ENCODE results near the gene HECTD1.
"Not testable (repeated sequence)": the region's sequence is repeated elsewhere in the genome, so short reads cannot be mapped to it uniquely, and the experiment has no call there.

HECTD1 gene

GRCh38 chr14:31235462-31235861, 27.9 kb upstream of the HECTD1 start:
- no peak overlapping the region for H3K4me3 ChIP-seq (ENCODE audit: low read length)
- no peak for TF ChIP-seq ZNF274 (IDR thresholded peaks at IDR 0.05; ENCODE audit: low read depth, low read length)

DNA sequence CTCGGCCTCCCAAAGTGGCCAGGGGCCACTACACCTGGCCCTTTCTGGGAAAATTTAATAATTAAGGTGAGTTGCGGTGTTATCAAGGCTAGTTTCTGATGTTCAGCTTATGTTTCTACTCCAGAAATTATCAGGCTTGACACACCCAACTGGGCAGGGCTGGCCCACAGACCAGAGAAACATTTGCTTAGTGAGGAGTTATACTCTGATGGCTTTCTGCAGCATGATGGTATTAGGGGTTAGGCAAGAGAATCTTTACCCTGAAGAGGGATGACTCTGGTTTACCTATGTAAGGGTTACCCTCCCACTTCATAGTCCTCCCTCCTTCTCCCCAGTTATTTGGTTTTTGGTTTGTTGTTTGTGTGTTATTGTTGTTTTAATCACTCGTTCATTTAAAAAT, 24.5 kb upstream of the HECTD1 start:
- TF ChIP-seq ZNF274 (IDR thresholded peaks at IDR 0.05; ENCODE audit: low read depth, low read length), result no peak
- no peak overlapping the region for H3K4me3 ChIP-seq (ENCODE audit: low read length)

DNA sequence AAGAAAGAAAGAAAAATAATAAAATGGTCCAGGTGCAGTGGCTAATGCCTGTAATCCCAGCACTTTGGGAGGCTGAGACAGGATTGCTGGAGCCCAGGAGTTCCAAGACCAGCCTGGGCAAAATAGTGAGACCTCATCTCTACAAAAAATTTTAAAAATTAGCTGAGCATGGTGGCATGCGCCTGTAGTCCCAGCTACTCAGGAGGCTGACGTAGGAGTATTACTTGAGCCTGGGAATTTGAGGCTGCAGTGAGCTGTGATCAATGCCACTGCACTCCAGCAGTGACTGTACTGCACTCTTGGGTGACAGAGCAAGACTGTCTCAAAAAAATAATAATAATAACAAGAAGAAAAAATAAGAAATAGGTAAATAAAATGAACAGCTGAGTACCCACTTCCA, 23.7 kb upstream of the HECTD1 start:
- H3K4me3 ChIP-seq (ENCODE audit: low read length), result not testable (repeated sequence)

- H3K4me3 ChIP-seq (ENCODE audit: low read length), result no peak overlapping the region
- no peak for TF ChIP-seq ZNF274 (IDR thresholded peaks at IDR 0.05; ENCODE audit: low read depth, low read length)
Observed at GRCh38 chr14:31230573-31230958, 23.0 kb upstream of the HECTD1 start.

GRCh38 chr14:31229638-31230572, 22.3 kb upstream of the HECTD1 start:
- no peak overlapping the region for H3K4me3 ChIP-seq (ENCODE audit: low read length)
- no peak for TF ChIP-seq ZNF274 (IDR thresholded peaks at IDR 0.05; ENCODE audit: low read depth, low read length)

GRCh38 chr14:31229009-31229408, 21.4 kb upstream of the HECTD1 start:
- no peak overlapping the region for H3K4me3 ChIP-seq (ENCODE audit: low read length)
- no peak for TF ChIP-seq ZNF274 (IDR thresholded peaks at IDR 0.05; ENCODE audit: low read depth, low read length)

- TF ChIP-seq ZNF274 (IDR thresholded peaks at IDR 0.05; ENCODE audit: low read depth, low read length), result no peak
- no peak overlapping the region for H3K4me3 ChIP-seq (ENCODE audit: low read length)
Observed at GRCh38 chr14:31228533-31228932, 20.9 kb upstream of the HECTD1 start.

DNA sequence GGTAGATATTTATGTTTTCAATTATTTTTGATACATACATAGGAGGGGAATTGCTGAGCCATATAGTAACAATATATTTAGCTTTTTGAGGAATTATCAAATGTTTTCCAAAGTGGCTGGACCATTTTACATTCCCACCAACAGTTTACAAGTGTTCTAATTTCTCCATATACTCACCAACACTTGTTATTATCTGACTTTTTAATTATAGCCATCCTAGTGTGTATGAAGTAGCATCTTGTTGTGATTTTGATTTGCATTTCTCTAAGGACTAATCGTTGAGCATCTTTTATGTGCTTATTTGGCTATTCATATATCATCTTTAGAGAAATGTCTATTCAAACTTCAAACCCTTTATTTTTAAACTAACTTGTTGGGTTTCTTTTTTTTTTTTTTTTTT, 17.2 kb upstream of the HECTD1 start:
- no peak for TF ChIP-seq ZNF274 (IDR thresholded peaks at IDR 0.05; ENCODE audit: low read depth, low read length)
- no peak overlapping the region for H3K4me3 ChIP-seq (ENCODE audit: low read length)

DNA sequence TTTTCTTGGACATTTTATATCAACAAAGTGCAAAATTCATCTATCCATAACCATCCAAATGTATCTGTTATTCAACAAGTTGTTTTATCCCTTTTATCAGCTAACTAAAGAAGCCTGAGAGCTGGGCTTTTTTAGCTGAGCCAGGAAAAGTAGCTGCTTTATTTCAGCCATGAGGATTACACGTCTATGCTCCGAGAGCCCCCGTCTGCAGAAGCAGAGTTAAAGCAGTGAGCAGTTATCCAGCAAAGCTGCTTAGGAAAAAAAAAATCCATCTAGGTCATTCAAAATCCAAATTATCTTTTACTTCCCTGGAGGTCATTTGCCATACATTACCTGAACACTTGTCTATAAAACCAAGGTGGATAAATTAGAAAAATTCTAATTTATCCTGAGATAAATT, 15.7 kb upstream of the HECTD1 start:
- TF ChIP-seq ZNF274 (IDR thresholded peaks at IDR 0.05; ENCODE audit: low read depth, low read length), result no peak

DNA sequence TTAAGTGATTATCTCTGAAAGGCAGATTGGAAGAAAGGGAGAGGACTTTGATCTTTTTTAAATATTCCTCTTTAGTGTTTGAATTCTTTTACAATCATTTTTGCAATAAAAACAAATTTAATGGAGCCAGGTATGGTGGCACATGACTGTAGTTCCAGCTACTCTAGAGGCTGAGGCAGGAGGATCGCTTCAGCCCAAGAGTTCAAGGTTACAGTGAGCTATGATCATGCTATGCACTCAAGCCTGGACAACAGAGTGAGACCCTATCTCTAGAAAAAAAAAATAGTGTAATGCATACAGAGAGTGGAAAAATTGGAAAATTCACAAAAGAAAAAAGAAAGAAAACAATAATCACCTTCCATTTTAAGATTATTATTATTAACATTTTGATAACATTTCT, 15.2 kb upstream of the HECTD1 start:
- no peak for TF ChIP-seq ZNF274 (IDR thresholded peaks at IDR 0.05; ENCODE audit: low read depth, low read length)

More for the DNA sequence above, 15.7 kb upstream of the HECTD1 start:
- H3K4me3 ChIP-seq (ENCODE audit: low read length), result no peak overlapping the region

DNA sequence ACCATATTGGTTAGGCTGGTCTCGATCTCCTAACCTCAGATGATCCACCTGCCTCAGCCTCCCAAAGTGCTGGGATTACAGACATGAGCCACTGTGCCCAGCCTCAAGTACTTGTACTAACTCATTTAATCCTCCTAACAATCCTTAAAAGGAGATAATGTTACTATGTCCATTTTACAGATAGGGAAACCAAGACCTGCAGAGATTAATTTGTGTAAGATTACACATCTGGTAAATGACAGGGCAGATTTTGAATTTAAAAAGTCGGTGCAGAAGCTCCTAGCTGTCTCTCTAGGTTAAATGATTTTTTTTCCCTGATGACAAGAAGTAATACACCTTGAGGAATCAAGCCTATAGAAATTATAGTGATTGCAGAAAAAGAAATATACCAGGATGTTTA, 13.7 kb upstream of the HECTD1 start:
- H3K4me3 ChIP-seq (ENCODE audit: low read length), result no peak overlapping the region
- TF ChIP-seq ZNF274 (IDR thresholded peaks at IDR 0.05; ENCODE audit: low read depth, low read length), result no peak

More for the DNA sequence above, 15.2 kb upstream of the HECTD1 start:
- no peak overlapping the region for H3K4me3 ChIP-seq (ENCODE audit: low read length)

- no peak for TF ChIP-seq ZNF274 (IDR thresholded peaks at IDR 0.05; ENCODE audit: low read depth, low read length)
- H3K4me3 ChIP-seq (ENCODE audit: low read length), result no peak overlapping the region
Observed at GRCh38 chr14:31219169-31219568, 11.6 kb upstream of the HECTD1 start.

- H3K4me3 ChIP-seq (ENCODE audit: low read length), result no peak overlapping the region
- no peak for TF ChIP-seq ZNF274 (IDR thresholded peaks at IDR 0.05; ENCODE audit: low read depth, low read length)
Observed at GRCh38 chr14:31216359-31216758, 8.8 kb upstream of the HECTD1 start.

- no peak overlapping the region for H3K4me3 ChIP-seq (ENCODE audit: low read length)
- no peak for TF ChIP-seq ZNF274 (IDR thresholded peaks at IDR 0.05; ENCODE audit: low read depth, low read length)
Observed at GRCh38 chr14:31212893-31213292, 5.3 kb upstream of the HECTD1 start.

DNA sequence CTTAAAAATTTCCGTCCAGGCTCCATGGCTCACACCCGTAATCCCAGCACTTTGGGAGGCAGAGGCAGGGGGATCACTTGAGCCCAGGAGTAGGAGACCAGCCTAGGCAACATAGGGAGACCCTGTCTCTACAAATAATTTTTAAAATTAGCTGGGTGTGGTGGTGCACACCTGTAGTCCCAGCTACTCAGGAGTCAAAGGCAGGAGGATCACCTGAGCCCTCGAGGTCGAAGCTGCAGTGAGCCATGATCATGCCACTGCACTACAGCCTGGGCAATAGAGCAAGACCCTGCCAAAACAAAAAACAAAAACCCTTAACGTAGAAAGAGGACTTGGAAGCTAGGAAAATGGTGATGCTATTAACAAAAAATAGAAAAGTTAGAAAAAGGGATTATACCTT, 2.0 kb upstream of the HECTD1 start:
- no peak for TF ChIP-seq ZNF274 (IDR thresholded peaks at IDR 0.05; ENCODE audit: low read depth, low read length)

More for the DNA sequence above, 2.0 kb upstream of the HECTD1 start:
- no peak overlapping the region for H3K4me3 ChIP-seq (ENCODE audit: low read length)

Data from GM08714 (cell line).